Transverse colon (tissue), 3 donors: ENCODE measurements around the gene ACBD6.

Experiments used
- CTCF ChIP-seq, 5 experiments: fragments of 200-600 bp in 3 of 5; fragments of 450-650 bp in 2 of 5; sonication (generic) in 3 of 5; IDR thresholded peaks; 1 replicate in 2 of 5; 2 replicates in 3 of 5; pipeline ENCODE4 v1.5.1; 2016 to 2017; ENCODE audit warnings: antibody characterized with exemption in 5 of 5, inconsistent platforms in 3 of 5, mild to moderate bottlenecking in 2 of 5, moderate library complexity in 1 of 5
- POLR2A ChIP-seq: fragments of 450-650 bp; IDR thresholded peaks from one replicate; pipeline ENCODE4 v1.6.1; 2016; ENCODE audit warnings: antibody characterized with exemption, mild to moderate bottlenecking, moderate library complexity

DNA sequence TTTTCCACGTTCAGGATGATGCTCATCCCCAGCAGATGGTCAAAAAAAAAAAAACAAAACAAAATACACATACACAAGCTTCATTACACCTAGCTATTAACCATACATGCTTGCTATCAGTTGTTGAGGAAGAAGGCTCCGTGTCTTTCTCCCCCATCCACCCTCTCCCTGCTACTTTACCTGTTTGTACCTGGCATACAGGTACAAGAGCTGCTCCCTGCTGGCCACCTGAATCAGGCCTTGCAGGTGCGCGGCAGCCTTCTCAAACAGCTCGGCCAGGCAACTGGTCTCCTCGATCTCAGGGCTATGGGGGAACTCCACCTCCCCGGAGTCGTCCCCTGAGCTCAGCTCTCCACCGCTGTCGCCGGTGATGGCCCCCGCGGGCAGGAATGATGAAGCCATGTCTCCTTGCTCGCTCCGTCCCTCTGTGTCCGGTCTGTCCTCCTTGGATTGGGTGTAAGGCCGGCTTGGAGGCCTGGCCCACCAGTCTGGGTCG is 464 bp downstream of the ACBD6 start:
- TF ChIP-seq CTCF (IDR thresholded peaks at IDR 0.05), result no peak
- TF ChIP-seq POLR2A, result no peak
